Stimulated activated CD4-positive, alpha-beta T cell treated with anti-CD3 and anti-CD28 coated beads, Interleukin-2, amount 100 ng/mL, for 4 hours (primary cell): Measurements from ENCODE around the gene SPATA20.

Experiments used
- DNase-seq: peaks from one replicate; pipeline ENCODE4 v3.0.0-alpha.2; 2020; ENCODE audit warnings: low read depth

Gene SPATA20

DNA sequence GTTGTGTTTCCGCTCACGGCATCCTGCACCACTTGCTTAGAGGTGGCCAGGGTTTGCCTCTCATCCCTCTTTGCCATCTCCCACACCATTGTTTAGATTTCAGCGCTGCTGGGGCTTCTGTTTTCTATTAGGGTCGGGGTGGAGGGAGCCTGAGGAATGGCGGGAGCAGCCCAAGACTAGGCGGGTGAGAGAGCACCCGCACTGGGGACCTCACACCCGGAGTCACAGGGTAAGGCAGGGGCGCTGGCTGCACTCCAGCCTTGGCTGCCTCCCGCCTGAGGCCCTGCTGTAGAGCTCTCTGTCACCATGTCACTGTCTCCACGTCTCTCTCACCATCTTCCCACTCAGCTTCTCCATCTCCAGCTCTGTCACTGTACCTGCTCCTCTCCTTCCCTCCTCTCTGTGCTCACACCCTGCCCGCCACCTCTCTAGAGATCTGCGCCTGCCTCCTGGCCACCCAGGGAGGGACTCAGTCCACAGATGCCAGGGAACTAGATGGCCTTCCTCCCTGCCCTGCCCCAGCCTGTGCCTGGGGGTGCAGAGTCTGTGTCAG lies 54.9 kb downstream of the SPATA20 start:
- DNase-seq, result no peak

DNA sequence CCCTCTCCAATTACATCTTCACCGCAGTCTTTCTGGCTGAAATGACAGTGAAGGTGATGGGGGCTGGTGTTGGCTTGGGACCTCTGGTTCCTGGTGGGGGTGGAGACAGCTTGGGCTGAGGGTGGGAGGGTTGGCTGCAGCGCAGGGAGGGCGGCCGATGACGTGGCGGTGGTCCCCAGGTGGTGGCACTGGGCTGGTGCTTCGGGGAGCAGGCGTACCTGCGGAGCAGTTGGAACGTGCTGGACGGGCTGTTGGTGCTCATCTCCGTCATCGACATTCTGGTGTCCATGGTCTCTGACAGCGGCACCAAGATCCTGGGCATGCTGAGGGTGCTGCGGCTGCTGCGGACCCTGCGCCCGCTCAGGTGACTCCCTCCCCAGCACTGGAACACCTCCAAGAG lies 55.9 kb downstream of the SPATA20 start:
- DNase-seq, result no peak

DNA sequence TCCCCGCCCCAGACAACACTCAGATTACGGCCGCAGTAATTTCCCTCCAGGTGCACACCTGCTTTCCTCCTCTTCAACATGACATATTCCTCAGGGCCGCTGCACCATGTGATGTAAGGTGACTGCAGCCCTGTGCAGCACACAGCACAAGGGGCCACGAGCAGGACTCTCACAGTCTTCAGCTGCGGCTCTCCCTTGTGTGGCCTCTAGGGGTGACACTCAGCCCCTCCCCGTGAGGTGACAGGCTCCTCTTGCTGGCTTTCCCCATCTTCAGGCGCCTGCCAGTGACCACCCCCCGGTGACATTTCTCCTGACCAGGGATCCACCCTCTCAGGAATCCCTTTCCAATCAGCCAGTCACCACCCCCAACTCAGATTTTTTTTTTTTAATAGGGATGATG lies 56.4 kb downstream of the SPATA20 start:
- DNase-seq, result no peak

DNA sequence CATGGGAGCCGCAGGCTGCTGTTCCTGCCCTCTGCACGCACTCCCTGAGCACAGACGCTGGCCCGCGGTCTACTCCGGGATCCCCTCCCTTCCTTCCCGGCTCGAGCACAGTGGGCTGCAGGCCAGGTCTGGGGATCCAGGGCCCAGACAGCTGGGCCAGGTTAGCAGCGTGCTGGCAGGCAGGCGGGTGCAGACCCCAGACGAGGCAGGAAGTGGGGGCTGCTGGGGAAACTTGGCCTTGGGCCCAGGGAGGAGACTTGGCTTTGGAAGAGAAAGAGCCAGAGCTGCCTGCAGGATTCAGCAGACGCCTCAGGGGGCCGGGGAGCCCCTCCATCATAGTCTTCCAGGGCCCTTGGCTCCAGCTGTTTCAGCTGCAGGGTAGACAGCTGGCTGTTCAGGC lies 57.5 kb downstream of the SPATA20 start:
- no peak for DNase-seq

DNA sequence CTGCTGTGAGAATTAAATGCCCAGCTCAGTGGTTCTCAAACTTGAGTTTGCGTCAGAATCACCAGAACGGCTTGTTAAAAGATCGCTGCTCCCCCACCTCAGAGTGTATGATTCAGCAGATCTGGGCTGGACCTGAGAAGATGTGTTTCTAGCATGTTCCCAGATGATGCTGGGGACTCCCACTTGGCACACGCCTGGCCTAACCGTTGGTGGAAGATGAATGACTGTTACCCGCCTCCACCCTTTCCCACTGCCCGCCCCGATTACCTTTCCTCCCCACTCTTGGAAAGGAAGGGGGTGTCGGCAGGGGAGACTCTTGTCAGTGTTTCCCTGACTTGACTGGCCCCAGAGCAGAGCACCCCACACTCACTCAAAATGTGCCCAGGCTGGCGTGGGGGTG lies 58.5 kb downstream of the SPATA20 start:
- no peak for DNase-seq
